Heart right ventricle (tissue), 16 donors: ENCODE results near the gene URAD. TPM values are rescaled to one million over a fixed set of nuclear protein-coding genes. Genes with fewer than 3 reads are reported as not detected.

ENCODE experiments used
- ATAC-seq, 8 donors: fragments of 200-7000 bp; cut with Tn5 transposase; one replicate each; pipeline ENCODE4 v1.9.1; 2020; ENCODE audit warnings: mild to moderate bottlenecking in 8 of 8, moderate library complexity in 8 of 8, moderate number of reproducible peaks in 1 of 8
- DNase-seq, 2 donors: peaks; one replicate each; pipeline ENCODE4 v3.0.0-alpha.2; 2020
- H3K27ac ChIP-seq, 10 donors: fragments of 200-600 bp; sonication (generic) in 2 of 10; one replicate each; pipeline versions ENCODE4 v1.5.0 to v1.8.0; 2020 to 2022; ENCODE audit warnings: mild to moderate bottlenecking in 3 of 10
- H3K27me3 ChIP-seq, 7 donors: fragments of 200-600 bp; one replicate each; pipeline ENCODE4 v1.8.0; 2021 to 2022; ENCODE audit warnings: mild to moderate bottlenecking in 2 of 7
- H3K36me3 ChIP-seq, 9 donors: fragments of 200-600 bp; sonication (generic) in 1 of 9; one replicate each; pipeline versions ENCODE4 v1.5.0 to v1.8.0; 2020 to 2022; ENCODE audit warnings: mild to moderate bottlenecking in 2 of 9
- H3K4me1 ChIP-seq, 9 donors: fragments of 200-600 bp; sonication (generic) in 1 of 9; one replicate each; pipeline versions ENCODE4 v1.5.0 to v1.8.0; 2020 to 2022; ENCODE audit warnings: mild to moderate bottlenecking in 4 of 9
- H3K4me3 ChIP-seq, 10 donors: fragments of 200-600 bp; sonication (generic) in 2 of 10; one replicate each; pipeline versions ENCODE4 v1.5.0 to v1.8.0; 2020 to 2022; ENCODE audit warnings: mild to moderate bottlenecking in 7 of 10, moderate library complexity in 2 of 10
- H3K9me3 ChIP-seq, 11 donors: fragments of 200-600 bp in 10 of 11; sonication (generic) in 2 of 11; one replicate each; pipeline versions ENCODE4 v1.5.0 to v1.8.0; 2013 to 2022; ENCODE audit warnings: mild to moderate bottlenecking in 2 of 11, control low read depth in 1 of 11, moderate library complexity in 1 of 11
- CTCF ChIP-seq, 9 donors: fragments of 200-600 bp; sonication (generic) in 2 of 9; IDR thresholded peaks; one replicate each; pipeline versions ENCODE4 v1.5.0 to v1.8.0; 2021 to 2022; ENCODE audit warnings: antibody characterized with exemption in 9 of 9, mild to moderate bottlenecking in 5 of 9, moderate library complexity in 1 of 9
- WGBS, 2 donors: extraction: QIAGEN DNeasy Blood & Tissue Kit; methylation state at CpG; one replicate each; pipeline ENCODE4 v1.1.7; 2013; ENCODE audit warnings: inconsistent platforms in 1 of 2; 5-methylcytosine and 5-hydroxymethylcytosine counted together
- intact Hi-C, 10 donors: fragments of 100-400 bp; cut with DNase I; formaldehyde crosslinking; loops; one replicate each; pipeline versions ENCODE4 v1.11.1 to v1.14.2; 2022
- polyA plus RNA-seq, 2 donors: library from polyadenylated mRNA; stranded (reverse); fragments of 200-250 nt; gene quantifications; one replicate each; pipeline ENCODE4 v1.2.3, GENCODE V29; 2013
- total RNA-seq, 10 donors: library from RNA; stranded (reverse); fragmentation: NEBNext Ultra II Directional in 3 of 10; extraction: Animal tissue kit (Norgen Biotek cat#: 25700) in 3 of 10; gene quantifications; one replicate each; pipeline versions ENCODE4 v1.2.1 to v1.2.4, GENCODE V29; 2021 to 2023
- donor health status: Arrhythmogenic right ventricular cardiomyopathy.
- donor health status: ischemic (EF 13 %, LVEDD 7.1; RV severe dilation, severe dysfunction).
- donor health status: healthy with polysubstance abuse.
- donor health status: DM: no; HTN: yes; CAD: no.
- donor health status: DM: no; HTN: no; CAD: no.
- donor health status: ischemic (EF 25% LVEDD 6.9; RV normal size, moderate dysfunction).
- donor health status: ischemic (EF 25% LVEDD 5.7; RV mildly dilated, moderate dysfunction).
- donor health status: healthy.
- donor health status: DM: yes; HTN: yes; CAD: no.
- donor health status: Ischemic cardiomyopathy.
- donor health status: ischemic (EF 35%, LVEDD 5.7; RV mildly dilated, moderate dysfunction).
- donor health status: nonischemic (EF 11% LVEDD 7.7; RV severe dilation, severe dysfunction).
- donor health status: DM: yes; HTN: yes; CAD: no.
- donor health status: PGD.
- donor health status: ischemic (EF 29% LVEDD 5.4; RV normal size, mild dysfunction).
- donor health status: nonischemic (EF 23%, LVEDD 6.1; RV moderate dilation, normal function).

URAD gene
- total and polyA plus RNA-seq, 12 donors: 0.07 TPM; not detected in 11

GRCh38 chr13:28031896-28032288 is 43.4 kb upstream of the URAD start:
- Histone ChIP-seq H3K27me3 (peaks cover 0 to 38% (median 4%) of the 10 kb centered on the region in 7 donors), H3K9me3 (no peaks in the 10 kb centered on the region), H3K4me3 (no peak overlapping the region), H3K27ac (peak overlapping the region in 1 of 10 donors; percentile 12), H3K36me3 (no peaks in the 10 kb centered on the region), H3K4me1 (peaks cover 0 to 20% (median 0%) of the 10 kb centered on the region in 9 donors)
- intact Hi-C loops: no loop called here
- TF ChIP-seq CTCF (IDR thresholded peaks at IDR 0.05): no peak
- DNase-seq: no peak
- ATAC-seq: peak in 2 of 8 donors; percentile 9 to 17
- 80 to 89% methylated on average over 5 of the region's 5 CpGs for WGBS, 2 donors

GRCh38 chr13:28031220-28031895 is 42.9 kb upstream of the URAD start:
- WGBS, 2 donors: 87 to 91% methylated on average over 9 to 10 of the region's 10 CpGs
- TF ChIP-seq CTCF (IDR thresholded peaks at IDR 0.05): no peak
- no peak overlapping the region for H3K4me3 ChIP-seq
- peak; percentile 16 to 28 for DNase-seq
- peaks cover 0 to 43% (median 4%) of the 10 kb centered on the region in 7 donors for H3K27me3 ChIP-seq
- peak in 6 of 8 donors; percentile 42 to 63 (median 56) for ATAC-seq
- intact Hi-C loops: no loop called here
- H3K36me3 ChIP-seq: no peaks in the 10 kb centered on the region
- H3K9me3 ChIP-seq: no peaks in the 10 kb centered on the region
- peak overlapping the region in 1 of 10 donors; percentile 14 for H3K27ac ChIP-seq
- peaks cover 0 to 20% (median 0%) of the 10 kb centered on the region in 9 donors for H3K4me1 ChIP-seq

- H3K36me3 ChIP-seq: no peaks in the 10 kb centered on the region
- peaks cover 0 to 33% (median 0%) of the 10 kb centered on the region in 7 donors for H3K27me3 ChIP-seq
- no peak for DNase-seq
- H3K4me3 ChIP-seq: no peak overlapping the region
- no peaks in the 10 kb centered on the region for H3K9me3 ChIP-seq
- no peak for ATAC-seq
- intact Hi-C loops: no loop called here
- H3K4me1 ChIP-seq: peaks cover 0 to 20% (median 0%) of the 10 kb centered on the region in 9 donors
- no peak overlapping the region for H3K27ac ChIP-seq
- WGBS, 2 donors: 82 to 84% methylated on average over 8 of the region's 8 CpGs
- no peak for TF ChIP-seq CTCF (IDR thresholded peaks at IDR 0.05)
These were observed 39.3 kb upstream of the URAD start for GRCh38 chr13:28027607-28028364.

- ATAC-seq: no peak
- no peak for DNase-seq
- H3K27me3 ChIP-seq: peaks cover 0 to 33% (median 0%) of the 10 kb centered on the region in 7 donors
- TF ChIP-seq CTCF (IDR thresholded peaks at IDR 0.05): no peak
- no peak overlapping the region for H3K4me3 ChIP-seq
- H3K9me3 ChIP-seq: no peaks in the 10 kb centered on the region
- H3K4me1 ChIP-seq: peaks cover 0 to 13% (median 0%) of the 10 kb centered on the region in 9 donors
- H3K36me3 ChIP-seq: no peaks in the 10 kb centered on the region
- no peak overlapping the region for H3K27ac ChIP-seq
- intact Hi-C loops: no loop called here
These were observed 38.6 kb upstream of the URAD start for GRCh38 chr13:28027071-28027470.
